Transverse colon (tissue), 4 donors: ENCODE results near the gene ARHGEF37. TPM values are rescaled to one million over a fixed set of nuclear protein-coding genes. Genes with fewer than 3 reads are reported as not detected.
"Not testable (repeated sequence)": the region's sequence is repeated elsewhere in the genome, so short reads cannot be mapped to it uniquely, and the experiment has no call there.

Source experiments
- DNase-seq: peaks from one replicate; pipeline ENCODE4 v3.0.0-alpha.2; 2019
- H3K27ac ChIP-seq, 4 donors: fragments of 200-600 bp; sonication (generic); 2 replicates each; pipeline ENCODE4 v1.5.1; 2016 to 2018; ENCODE audit warnings: inconsistent platforms in 4 of 4
- H3K27me3 ChIP-seq: fragments of 200-600 bp; sonication (generic); 2 replicates; pipeline ENCODE4 v1.5.1; 2017; ENCODE audit warnings: inconsistent platforms
- H3K36me3 ChIP-seq, 4 donors: fragments of 200-600 bp; sonication (generic); 2 replicates each; pipeline ENCODE4 v1.5.1; 2017 to 2019; ENCODE audit warnings: inconsistent platforms in 4 of 4
- H3K4me1 ChIP-seq, 4 donors: fragments of 200-600 bp; sonication (generic); 2 replicates each; pipeline ENCODE4 v1.5.1; 2017 to 2020; ENCODE audit warnings: inconsistent platforms in 4 of 4
- H3K4me3 ChIP-seq, 4 donors: fragments of 200-600 bp; sonication (generic); 1 replicate in 1 of 4; 2 replicates in 3 of 4; pipeline versions ENCODE4 v1.5.1 to v1.6.1; 2017 to 2019; ENCODE audit warnings: inconsistent platforms in 4 of 4
- H3K9me3 ChIP-seq, 2 donors: fragments of 200-600 bp; sonication (generic); 2 replicates each; pipeline ENCODE4 v1.5.1; 2017 to 2019; ENCODE audit warnings: inconsistent platforms in 2 of 2
- EP300 ChIP-seq: sonication (generic); formaldehyde crosslinking; IDR thresholded peaks from one replicate; pipeline ENCODE4 v1.6.1; 2017; ENCODE audit warnings: antibody characterized with exemption, low read depth
- POLR2A ChIP-seq: fragments of 450-650 bp; IDR thresholded peaks from one replicate; pipeline ENCODE4 v1.6.1; 2016; ENCODE audit warnings: antibody characterized with exemption, mild to moderate bottlenecking, moderate library complexity
- POLR2AphosphoS5 ChIP-seq, 3 donors: sonication (generic); formaldehyde crosslinking; IDR thresholded peaks; one replicate each; pipeline ENCODE4 v1.6.1; 2016; ENCODE audit warnings: antibody characterized with exemption in 3 of 3
- WGBS, 2 donors: methylation state at CpG; one replicate each; pipeline ENCODE4 v1.1.5; 2018; ENCODE audit warnings: low coverage in 1 of 2; 5-methylcytosine and 5-hydroxymethylcytosine counted together
- in situ Hi-C, 4 donors: fragments of 200-750 bp; cut with MboI; loops; one replicate each; pipeline versions ENCODE4 v1.15.0 to v1.15.1; 2017; ENCODE audit warnings: low sequenced_read_pairs in 3 of 4, low pct_ligation_motif_present in 1 of 4, low pct_unique_long_range_greater_than_20kb in 1 of 4
- intact Hi-C: fragments of 100-400 bp; cut with DNase I; formaldehyde crosslinking; loops from one replicate; pipeline ENCODE4 v1.15.1; 2023; ENCODE audit warnings: low total_unique reads
- total RNA-seq, 4 donors: library from RNA; depleted of rRNA; stranded (reverse); fragments of >200 nt; gene quantifications; one replicate each; pipeline ENCODE4 v1.1.0, GENCODE V29; 2016
- TF ChIP-seq, protein P1 (sequence below), 5 experiments: fragments of 200-600 bp in 3 of 5; fragments of 450-650 bp in 2 of 5; sonication (generic) in 3 of 5; IDR thresholded peaks; 1 replicate in 2 of 5; 2 replicates in 3 of 5; pipeline ENCODE4 v1.5.1; 2016 to 2017; ENCODE audit warnings: antibody characterized with exemption in 5 of 5, inconsistent platforms in 3 of 5, mild to moderate bottlenecking in 2 of 5, moderate library complexity in 1 of 5

The ARHGEF37 gene
- total RNA-seq, 4 donors from 2014 or later = 14.2 to 27.5 (median 21.7) TPM

DNA sequence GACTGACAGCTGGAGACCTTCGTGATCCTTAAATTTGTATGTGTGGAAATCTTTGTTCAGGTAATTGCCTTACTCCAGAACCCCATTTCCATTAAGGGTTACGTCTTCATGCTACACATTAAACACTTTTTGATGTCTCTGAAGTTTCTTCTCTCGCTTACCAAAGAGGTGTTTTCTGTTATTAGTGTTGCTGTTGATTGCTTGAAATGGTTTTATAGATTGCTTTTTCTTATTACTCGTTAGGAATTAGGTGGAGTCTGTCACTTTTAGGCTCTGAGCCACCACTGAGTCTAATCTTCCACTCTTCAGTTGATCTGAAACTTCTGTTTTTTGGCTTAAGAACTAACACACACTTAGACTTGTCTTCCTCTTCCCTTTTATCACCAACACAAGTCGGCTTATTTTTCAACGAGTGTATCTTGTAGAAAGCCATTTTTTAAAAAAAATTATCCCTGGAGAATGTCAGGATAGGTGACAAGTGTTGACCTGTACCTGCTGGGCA is 86.6 kb downstream of the ARHGEF37 start:
- H3K27me3 ChIP-seq = no peaks in the 10 kb centered on the region
- H3K9me3 ChIP-seq = peaks cover 0 to 4% of the 10 kb centered on the region in 2 donors
- WGBS, 2 donors = 71 to 75% methylated on average over 6 of the region's 6 CpGs
- H3K36me3 ChIP-seq = no peaks in the 10 kb centered on the region
- DNase-seq = no peak
- no peak overlapping the region for H3K4me3 ChIP-seq
- peak overlapping the region in 1 of 4 donors; percentile 70 for H3K27ac ChIP-seq
- TF ChIP-seq, protein P1, sequence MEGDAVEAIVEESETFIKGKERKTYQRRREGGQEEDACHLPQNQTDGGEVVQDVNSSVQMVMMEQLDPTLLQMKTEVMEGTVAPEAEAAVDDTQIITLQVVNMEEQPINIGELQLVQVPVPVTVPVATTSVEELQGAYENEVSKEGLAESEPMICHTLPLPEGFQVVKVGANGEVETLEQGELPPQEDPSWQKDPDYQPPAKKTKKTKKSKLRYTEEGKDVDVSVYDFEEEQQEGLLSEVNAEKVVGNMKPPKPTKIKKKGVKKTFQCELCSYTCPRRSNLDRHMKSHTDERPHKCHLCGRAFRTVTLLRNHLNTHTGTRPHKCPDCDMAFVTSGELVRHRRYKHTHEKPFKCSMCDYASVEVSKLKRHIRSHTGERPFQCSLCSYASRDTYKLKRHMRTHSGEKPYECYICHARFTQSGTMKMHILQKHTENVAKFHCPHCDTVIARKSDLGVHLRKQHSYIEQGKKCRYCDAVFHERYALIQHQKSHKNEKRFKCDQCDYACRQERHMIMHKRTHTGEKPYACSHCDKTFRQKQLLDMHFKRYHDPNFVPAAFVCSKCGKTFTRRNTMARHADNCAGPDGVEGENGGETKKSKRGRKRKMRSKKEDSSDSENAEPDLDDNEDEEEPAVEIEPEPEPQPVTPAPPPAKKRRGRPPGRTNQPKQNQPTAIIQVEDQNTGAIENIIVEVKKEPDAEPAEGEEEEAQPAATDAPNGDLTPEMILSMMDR (IDR thresholded peaks at IDR 0.05) = peak in 4 of 5 experiments; percentile 8 to 39 (median 18)
- no peak for TF ChIP-seq POLR2A
- TF ChIP-seq EP300 = no peak
- TF ChIP-seq POLR2AphosphoS5 (IDR thresholded peaks at IDR 0.05) = no peak
- intact Hi-C loops (no loop called here), in situ Hi-C loops (loop anchor here in 2 of 4 donors (10.0 kb wide), 2 partner anchors 157 to 167 kb away; no protein-coding TSS in a partner anchor)
- peaks cover 16 to 44% (median 25%) of the 10 kb centered on the region in 4 donors for H3K4me1 ChIP-seq

DNA sequence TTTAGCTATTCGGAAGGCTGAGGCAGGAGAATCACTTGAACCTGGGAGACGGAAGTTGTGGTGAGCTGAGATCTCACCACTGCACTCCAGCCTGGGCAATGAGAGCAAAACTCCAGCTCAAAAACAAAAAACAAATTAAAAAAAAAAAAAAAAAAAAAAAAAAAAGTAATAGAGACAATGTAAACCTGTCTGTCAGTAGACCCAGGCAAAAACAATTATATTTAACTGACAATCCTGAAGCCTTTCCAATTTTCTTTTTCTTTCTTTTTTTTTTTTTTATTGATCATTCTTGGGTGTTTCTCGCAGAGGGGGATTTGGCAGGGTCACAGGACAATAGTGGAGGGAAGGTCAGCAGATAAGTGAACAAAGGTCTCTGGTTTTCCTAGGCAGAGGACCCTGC is 88.0 kb downstream of the ARHGEF37 start:
- intact Hi-C loops, H3K9me3 ChIP-seq, H3K27ac ChIP-seq, H3K27me3 ChIP-seq, DNase-seq, H3K4me3 ChIP-seq, H3K36me3 ChIP-seq: not testable (repeated sequence)
- in situ Hi-C loops = loop anchor here in 2 of 4 donors (10.0 kb wide), 2 partner anchors 156 to 166 kb away; no protein-coding TSS in a partner anchor
- peaks cover 10 to 50% (median 34%) of the 10 kb centered on the region in 4 donors for H3K4me1 ChIP-seq
- 75 to 80% methylated on average over 1 to 2 of the region's 3 CpGs for WGBS, 2 donors

- peak; percentile 78 for DNase-seq
- TF ChIP-seq EP300 = peak; percentile 10
- peak in 2 of 3 donors; percentile 19 to 46 for TF ChIP-seq POLR2AphosphoS5 (IDR thresholded peaks at IDR 0.05)
- no peak for TF ChIP-seq POLR2A
- WGBS, 2 donors = 33 to 47% methylated on average over 1 to 5 of the region's 5 CpGs
- Histone ChIP-seq H3K27me3 (no peaks in the 10 kb centered on the region), H3K4me1 (peaks cover 4 to 55% (median 41%) of the 10 kb centered on the region in 4 donors), H3K36me3 (no peaks in the 10 kb centered on the region), H3K9me3 (peaks cover 0 to 4% of the 10 kb centered on the region in 2 donors), H3K4me3 (no peak overlapping the region), H3K27ac (peak overlapping the region; percentile 71 to 85 (median 80))
- in situ Hi-C loops (no loop called here), intact Hi-C loops (no loop called here)
Observed at GRCh38 chr5:149671544-149671943, 90.2 kb downstream of the ARHGEF37 start.

GRCh38 chr5:149672701-149673476 is 91.6 kb downstream of the ARHGEF37 start:
- Histone ChIP-seq H3K4me1 (peaks cover 4 to 46% (median 35%) of the 10 kb centered on the region in 4 donors), H3K9me3 (peaks cover 0 to 4% of the 10 kb centered on the region in 2 donors), H3K27ac (peak overlapping the region; percentile 71 to 85 (median 80)), H3K4me3 (no peak overlapping the region), H3K36me3 (no peaks in the 10 kb centered on the region), H3K27me3 (no peaks in the 10 kb centered on the region)
- intact Hi-C loops = no loop called here
- in situ Hi-C loops = no loop called here
- WGBS, 2 donors = 68 to 73% methylated on average over 7 of the region's 7 CpGs
- TF ChIP-seq EP300 = no peak
- TF ChIP-seq, protein P1 (IDR thresholded peaks at IDR 0.05) = no peak
- TF ChIP-seq POLR2AphosphoS5 (IDR thresholded peaks at IDR 0.05) = no peak
- TF ChIP-seq POLR2A = no peak
- no peak for DNase-seq

GRCh38 chr5:149674686-149675085 is 93.4 kb downstream of the ARHGEF37 start:
- 39 to 41% methylated on average over 2 to 3 of the region's 3 CpGs for WGBS, 2 donors
- peaks cover 4 to 46% (median 35%) of the 10 kb centered on the region in 4 donors for H3K4me1 ChIP-seq
- no peak overlapping the region for H3K4me3 ChIP-seq
- H3K27me3 ChIP-seq = no peaks in the 10 kb centered on the region
- no peaks in the 10 kb centered on the region for H3K9me3 ChIP-seq
- DNase-seq = no peak
- TF ChIP-seq POLR2A (no peak), EP300 (no peak), POLR2AphosphoS5 (IDR thresholded peaks at IDR 0.05) (no peak)
- TF ChIP-seq, protein P1 (IDR thresholded peaks at IDR 0.05) = no peak
- intact Hi-C loops = no loop called here
- H3K36me3 ChIP-seq = no peaks in the 10 kb centered on the region
- peak overlapping the region; percentile 81 to 87 (median 84) for H3K27ac ChIP-seq
- in situ Hi-C loops = no loop called here
